Activated CD8-positive, alpha-beta memory T cell treated with anti-CD3 and anti-CD28 coated beads for 48 hours (primary cell): ENCODE measurements around the gene IL1RAPL1.

Source experiments
- DNase-seq, 3 experiments: peaks; one replicate each; pipeline ENCODE4 v3.0.0-alpha.2; 2020; ENCODE audit warnings: low read depth in 2 of 3, low spot score in 2 of 3

The IL1RAPL1 gene

DNA sequence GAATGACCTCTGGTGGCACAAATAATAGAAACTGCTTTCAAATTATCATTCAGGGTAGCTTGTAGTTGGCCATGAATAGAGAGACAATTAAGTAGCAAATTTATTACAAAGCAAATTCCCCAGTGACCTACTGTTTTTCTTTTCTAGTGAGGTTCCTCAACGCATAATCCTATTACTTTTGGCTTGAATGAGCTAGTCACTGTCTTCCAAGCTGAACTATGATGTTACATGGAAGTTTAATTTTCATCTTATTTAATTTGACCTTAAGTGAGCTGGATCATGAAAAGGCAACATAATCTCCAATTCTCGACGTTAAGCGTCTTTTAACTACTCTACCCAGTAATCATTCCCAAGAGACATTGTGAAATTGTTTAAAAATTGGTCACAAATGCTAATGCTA, 1280.7 kb downstream of the IL1RAPL1 start:
- DNase-seq: no peak

DNA sequence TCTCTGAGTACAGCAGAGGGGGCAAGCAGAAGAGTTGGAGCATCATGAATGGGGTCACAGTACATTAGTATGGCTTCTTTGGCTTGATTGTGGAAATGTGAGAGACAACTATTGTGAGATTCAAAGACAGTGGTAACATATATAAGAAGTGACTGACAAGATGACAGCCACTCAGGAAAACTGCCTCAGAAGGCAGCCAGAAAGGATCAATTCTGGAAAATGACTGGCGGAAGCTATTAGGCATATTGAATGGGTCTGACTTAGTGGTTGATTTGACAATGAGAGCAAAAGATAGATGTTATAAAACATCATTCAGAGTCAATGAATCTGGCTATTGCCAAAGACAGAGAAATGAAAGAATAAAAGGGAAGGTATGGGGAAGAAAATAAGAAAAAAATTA, 1282.6 kb downstream of the IL1RAPL1 start:
- DNase-seq: no peak

DNA sequence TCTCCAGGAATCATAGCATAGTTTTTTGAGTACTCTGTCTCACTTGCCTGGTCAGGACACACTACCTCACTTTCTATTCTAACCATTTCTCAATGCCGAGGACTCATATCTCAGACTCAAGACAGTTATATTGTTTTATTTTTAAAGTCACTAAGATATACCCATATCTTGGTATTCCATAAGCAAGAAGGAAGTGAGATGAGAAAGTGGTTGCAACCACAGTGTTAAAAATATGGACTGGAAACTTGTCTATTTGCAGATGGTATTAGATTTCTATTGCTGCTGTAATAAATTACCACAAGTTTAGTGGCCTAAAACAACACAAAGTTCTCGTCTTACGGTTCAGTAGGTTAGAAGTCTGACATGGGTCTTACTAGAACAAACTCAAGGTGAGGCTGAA, 1283.4 kb downstream of the IL1RAPL1 start:
- no peak for DNase-seq

DNA sequence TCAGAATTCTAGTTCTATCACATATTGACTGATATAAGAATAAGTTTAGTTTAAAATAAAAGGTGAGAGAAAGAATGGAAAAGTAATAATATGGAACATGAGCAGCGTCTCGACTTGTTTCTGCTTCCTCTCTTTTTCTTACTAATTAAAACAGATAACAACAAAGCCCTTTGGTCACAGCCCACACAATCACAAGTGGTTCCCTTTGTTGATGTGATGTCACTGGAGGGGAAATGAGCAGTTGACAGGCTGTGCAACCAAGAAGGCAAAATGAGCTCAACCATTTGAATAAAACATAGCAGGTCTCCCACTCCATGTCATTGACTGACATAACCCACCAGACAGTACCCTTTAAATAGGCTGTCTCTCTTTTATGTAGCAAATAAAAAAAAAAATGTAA, 1285.6 kb downstream of the IL1RAPL1 start:
- no peak for DNase-seq

DNA sequence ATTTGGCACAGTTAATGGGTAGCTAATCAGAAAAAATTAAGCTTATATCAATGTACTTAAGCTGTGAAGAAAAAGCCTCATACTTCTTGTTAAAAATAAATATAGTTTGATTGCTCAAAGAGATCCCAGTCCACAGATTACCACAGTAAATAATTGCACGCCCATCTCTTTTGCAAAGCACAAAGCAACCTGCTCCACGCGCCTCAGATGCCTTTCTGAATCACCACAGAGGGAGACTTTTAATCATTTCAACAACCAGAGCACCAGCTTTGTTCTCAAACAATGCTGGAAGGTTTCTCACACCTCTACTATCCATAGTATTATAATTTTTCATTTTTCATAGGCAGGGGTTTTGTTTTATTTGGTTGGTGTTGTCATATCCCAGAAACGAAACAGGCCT, 1289.5 kb downstream of the IL1RAPL1 start:
- DNase-seq: no peak

DNA sequence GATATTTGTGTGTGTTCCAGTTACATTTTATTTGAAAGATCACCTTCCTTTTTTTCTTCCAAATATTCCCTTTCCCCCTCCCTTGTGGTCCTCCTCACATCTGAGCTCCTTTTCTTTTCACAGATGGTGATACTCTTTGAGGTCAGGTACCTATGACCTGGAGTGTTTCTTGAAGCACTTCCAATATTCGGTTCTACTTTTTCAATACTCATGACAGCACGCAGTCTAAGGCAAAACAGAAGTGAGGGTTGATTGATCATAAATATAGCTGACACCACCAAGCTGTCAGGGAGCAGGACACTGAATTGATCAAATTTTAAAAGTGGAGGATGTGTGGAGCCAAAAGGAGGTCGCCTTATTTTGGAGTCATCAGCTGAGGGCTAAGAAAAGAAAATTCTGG, 1293.7 kb downstream of the IL1RAPL1 start:
- no peak for DNase-seq

DNA sequence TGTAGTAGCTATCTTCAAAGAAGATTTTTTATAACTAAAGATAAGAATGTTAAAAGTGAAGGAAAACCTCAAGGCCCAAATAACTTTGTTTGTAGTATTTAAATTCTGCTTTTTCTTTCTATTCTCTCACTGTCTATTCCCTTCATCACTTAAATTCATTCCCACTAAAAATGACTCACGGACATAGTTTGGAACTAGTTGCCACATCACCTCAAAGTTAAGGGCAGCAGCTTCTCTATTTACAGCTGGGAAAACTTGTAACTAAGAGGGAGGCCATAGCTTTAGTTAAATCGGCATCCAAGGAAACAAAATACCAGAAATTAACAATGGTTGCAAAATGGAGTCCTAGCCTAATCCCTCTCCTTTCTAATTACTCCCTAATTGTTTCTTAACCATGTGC, 1302.8 kb downstream of the IL1RAPL1 start:
- DNase-seq: no peak

DNA sequence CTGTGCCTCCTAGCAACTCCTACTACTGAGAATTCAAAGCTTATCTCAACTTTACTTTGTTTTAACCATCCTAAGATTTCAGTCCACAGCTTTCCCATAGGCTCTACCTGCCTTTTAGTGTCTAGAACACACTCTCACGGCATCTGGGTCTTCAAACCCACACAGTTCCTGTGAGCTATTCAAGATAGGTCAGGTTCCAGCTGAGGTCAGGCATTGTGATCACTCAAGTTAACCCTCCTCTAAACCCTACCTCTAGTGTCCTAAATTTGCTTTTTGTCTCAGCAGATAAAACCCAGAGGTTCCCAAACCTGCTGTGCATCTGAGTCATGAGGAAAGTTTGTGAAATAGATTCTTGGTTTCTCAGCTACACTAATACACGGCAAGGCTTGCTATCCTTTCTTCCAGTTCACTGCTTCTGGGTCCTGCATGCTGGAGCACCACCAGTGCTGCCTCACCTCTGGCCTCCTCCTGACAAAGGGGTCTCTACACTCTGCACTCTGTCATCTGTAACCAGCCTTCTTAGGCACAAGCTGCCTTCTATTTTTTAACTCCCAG, 1303.5 kb downstream of the IL1RAPL1 start:
- no peak for DNase-seq

DNA sequence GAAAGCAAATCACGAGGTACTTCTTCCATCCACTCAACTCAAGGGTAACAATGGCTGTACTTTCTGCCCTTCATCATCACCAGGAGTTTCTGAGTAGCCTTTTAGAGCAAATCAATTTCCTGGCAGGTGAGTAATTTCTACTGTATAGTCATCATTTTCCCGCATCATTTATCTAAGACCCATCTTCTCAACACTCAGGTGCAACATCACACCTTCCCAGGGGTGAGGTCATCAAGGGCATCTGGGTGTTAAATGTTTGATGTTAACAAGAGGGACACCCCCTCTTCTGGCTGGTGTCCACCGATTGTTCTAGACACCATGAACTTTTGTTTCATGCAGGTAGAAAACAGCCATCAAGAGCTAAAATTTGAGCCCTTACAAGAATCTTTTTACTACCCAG, 1314.8 kb downstream of the IL1RAPL1 start:
- no peak for DNase-seq

DNA sequence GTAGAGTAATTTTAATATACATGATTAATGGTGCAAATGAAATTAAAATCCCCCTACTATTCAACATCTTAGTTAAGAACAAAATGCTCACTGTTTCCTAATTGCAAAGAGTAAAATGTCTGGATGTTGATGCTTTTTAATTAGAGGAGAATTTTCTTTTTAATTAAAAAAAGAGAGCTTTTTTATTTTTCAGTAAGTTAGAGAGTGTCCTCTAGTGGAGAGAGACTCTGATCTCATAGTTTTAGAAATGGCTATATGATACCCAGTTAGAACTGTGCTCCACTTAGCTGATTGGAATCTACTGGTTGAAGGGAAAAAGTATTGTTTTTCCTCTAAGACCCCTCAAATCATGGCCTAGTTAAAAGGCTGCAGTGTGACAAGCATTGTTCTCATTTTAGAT, 1316.1 kb downstream of the IL1RAPL1 start:
- no peak for DNase-seq

DNA sequence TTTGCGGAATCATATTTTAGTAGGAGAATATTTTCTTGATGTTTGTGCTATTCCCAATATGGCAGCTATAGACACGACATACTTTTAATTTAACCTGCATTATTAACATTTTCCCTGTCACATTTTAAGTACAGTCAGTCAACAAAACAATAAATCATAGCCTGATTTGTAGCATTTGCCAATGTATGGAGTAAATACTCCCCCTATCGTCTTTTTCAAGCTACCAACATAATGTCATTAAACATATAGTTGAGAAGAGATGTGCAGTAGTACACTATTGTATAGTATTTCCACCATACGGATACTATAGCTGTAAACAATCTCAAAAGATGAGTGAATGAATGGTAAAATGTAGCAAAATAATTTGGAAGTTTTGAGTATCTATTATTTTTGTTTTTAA, 1324.4 kb downstream of the IL1RAPL1 start:
- DNase-seq: no peak

DNA sequence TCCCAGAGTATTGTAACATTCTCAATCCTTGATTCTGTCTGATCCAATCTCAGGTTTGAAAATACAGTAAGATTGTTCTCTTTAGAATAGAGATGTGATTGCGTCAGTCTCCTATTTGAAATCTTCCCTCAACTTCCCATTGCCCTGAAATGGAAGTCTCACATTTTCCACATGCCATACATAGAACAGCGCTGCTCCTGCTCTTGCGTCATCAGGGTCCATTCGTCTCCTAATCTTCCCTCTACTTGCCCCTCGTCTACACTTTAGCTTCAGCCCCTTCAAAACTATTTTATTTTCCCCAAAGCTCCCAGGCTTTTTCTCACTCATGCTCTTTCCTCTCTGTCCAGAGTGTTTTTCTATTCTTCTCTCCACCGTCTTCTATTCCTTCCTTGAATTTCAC, 1326.4 kb downstream of the IL1RAPL1 start:
- no peak for DNase-seq

DNA sequence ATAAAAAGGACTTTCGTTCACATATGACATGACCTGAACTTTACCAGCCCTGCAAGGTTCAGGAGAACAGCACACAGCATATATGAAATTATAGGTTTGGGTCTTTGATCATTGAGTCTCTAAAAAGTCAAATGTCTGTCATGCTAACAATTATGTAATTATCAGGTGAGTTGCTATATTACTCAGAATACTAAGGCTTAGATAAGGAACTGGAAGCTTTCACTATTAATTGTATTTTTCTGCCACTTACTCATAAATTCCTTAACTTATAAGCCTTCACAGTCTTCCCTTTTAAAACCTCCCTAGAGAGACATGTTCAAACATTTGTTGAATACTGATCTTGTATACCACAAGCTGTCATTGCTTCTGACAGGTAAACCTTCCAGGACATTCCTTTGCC, 1335.4 kb downstream of the IL1RAPL1 start:
- no peak for DNase-seq

DNA sequence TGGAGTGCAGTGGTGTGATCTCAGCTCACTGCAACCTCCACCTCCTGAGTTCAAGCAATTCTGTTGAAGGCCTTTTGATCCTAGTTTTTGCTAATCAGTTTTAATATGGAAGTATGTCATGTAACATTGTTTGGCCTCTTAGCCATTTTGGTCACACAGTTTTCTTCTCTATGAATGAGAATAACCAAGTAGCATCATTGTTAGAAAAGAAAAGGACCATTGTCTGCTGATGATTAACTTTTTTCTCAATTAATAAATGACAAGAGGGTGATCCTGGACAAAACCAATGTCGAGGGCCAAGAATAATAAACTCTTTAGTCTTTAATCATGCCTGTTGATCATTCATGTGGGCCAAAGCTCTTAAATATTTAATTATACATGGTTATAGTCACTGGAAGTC, 1338.8 kb downstream of the IL1RAPL1 start:
- DNase-seq: no peak

DNA sequence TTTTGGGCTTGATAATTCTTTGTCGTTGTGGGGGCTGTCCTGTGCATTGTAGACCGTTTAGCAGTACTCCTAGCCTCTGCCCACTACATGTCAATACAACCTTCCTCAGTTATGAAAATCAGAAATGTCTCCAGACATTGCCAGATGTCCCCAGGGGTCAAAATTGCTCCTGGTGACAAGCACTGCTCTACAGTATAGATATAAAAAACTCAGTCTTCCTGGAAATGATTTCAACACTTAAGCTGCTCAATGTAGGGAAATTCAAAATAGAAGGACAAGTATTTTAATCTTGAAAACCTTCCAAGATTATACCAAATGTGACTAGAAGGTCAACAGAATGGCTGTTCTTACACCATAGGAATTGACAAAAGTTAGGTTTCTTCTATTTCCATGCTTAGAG, 1339.4 kb downstream of the IL1RAPL1 start:
- no peak for DNase-seq

DNA sequence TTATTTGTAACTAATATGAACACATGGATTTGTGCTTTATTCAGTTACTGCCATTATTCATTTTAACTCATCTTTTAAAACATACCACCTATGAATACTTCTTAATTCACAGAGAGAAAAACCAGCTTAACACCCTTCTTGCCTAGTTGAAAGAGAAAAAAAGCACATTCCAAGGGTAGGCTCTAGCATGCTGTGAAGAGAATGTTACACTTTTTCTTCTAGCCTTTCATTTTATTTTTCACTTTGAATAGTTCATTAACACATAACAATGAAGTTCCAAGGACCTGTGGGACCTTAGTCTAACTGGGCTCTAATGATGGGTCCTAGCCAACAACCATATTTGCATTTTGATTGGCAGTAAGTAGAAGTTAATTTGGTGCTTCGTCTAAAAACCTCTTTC, 1348.2 kb downstream of the IL1RAPL1 start:
- no peak for DNase-seq

DNA sequence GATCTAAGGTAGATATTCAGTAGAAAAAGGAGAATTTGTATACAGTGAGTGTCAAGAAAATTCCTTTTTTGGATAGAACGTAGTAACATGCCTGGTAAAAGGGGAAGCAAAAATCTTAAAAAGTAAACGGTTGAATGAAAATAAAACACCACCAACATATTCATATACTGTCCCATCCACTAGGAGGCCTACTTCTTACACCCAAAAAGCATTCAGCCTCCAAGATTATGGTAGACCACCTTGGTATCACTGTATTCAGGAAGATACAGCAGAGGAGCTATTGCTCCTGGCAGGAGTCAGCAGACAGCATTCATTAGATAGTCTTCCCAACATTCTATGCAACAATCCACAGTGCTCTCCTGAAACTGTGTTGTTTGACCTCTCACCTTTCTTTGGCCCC, 1353.5 kb downstream of the IL1RAPL1 start:
- no peak for DNase-seq

DNA sequence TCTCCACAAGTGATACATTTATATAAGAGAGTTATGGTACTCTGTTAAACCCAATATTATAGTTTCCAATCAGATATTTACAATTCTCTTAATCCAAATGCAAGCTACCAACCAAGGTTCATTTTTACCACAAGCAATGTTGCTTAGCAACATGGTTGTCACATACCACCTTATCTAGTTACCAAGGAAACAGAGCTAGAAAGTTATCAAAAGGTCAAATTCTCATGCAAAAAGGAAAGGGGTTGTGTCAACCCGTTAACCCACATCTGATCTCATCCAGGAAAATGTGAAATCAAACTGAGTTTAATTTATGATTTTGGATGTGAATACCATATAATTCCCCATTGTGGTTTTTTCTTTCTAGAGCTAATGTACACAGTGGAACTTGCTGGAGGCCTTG, 1354.0 kb downstream of the IL1RAPL1 start:
- no peak for DNase-seq

DNA sequence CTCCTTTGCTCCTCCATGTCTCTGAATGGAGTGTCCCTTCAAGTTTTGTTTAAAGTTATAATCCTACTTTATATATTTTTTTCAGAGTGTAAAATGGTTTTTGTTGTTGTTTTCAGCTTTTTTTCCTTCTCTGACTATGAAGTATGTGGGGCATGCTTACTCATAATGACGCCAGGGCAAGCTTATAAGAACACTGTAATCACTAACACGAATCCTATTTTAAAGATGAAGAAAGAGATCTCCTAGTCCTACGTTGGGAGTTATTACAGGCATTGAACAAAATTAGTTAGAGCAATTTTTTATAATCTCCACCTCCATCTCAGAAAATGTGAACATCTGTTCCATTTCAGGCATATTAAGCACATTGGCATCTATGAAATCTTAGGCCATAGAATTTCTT, 1360.0 kb downstream of the IL1RAPL1 start:
- no peak for DNase-seq

DNA sequence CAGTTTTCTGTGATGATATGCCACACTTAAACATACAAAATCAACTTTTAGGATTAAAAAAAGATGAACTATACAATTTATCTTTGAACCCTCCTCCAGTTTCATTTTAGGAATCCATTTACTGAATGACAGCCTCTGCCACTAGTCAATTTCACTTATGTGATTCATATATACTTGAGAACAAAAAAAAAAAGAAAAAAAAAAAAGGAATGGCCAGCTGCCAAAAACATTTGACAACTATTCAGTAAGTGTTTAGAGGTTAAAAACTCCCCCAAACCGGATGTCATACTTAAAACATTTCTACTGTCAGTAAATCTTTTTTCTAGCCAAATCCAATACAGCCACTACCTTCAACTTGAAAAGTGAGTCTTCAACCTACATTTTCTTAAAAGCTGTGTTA, 1361.4 kb downstream of the IL1RAPL1 start:
- DNase-seq: no peak

DNA sequence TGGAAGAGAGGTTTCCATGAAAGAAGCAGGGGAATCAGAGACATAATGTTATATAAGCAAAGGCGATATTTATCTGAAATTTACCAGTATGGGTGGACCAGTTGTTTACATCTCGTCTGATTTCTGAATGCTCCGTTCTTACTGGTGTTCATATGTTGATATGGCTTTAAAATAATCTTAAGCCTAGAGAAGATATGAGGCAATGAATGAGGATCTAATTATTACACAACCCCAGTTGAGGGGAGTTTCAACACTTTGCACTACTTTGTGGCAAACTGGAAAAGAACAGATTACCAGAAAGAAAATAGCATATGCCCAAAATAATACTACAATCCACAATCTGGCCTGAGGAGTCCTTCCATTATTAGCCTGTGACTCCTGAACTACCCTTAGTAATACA, 1364.8 kb downstream of the IL1RAPL1 start:
- DNase-seq: no peak

DNA sequence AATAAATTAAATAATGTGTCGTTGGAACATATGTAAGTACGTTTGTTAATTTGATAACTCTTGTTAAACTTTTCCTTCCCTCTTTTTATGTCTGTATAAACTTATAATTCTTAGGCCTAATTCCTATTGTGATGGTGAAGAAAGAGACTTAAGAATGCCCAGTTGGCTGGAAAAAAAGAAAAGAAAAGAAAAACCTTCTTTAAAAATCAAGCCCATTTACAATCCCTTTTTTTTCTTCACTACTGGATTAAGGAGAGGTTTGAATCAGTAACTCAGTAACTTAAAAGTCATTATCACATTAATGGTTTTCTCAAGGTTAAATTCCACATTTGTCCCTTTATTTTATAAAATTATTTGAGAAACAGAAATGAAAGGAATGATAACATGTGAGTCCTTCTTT, 1374.8 kb downstream of the IL1RAPL1 start:
- DNase-seq: no peak

DNA sequence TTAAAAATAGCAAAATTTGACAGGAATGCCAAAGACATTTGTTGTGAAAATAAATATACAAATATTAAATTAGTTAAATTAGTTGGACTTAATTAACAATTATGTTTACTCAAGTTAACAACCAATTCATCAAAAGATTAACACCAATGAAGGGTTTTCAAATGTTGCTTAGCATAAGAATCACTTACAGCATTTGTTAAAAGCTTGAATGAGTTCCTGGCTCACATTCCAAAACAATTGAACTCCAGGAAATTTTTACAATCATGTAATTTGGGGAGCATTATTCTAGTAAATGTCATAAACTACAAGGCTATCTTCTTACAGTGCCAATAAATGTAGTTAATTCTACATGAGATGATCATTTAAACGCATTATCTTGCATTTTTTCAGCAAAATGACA, 1378.4 kb downstream of the IL1RAPL1 start:
- DNase-seq: no peak

DNA sequence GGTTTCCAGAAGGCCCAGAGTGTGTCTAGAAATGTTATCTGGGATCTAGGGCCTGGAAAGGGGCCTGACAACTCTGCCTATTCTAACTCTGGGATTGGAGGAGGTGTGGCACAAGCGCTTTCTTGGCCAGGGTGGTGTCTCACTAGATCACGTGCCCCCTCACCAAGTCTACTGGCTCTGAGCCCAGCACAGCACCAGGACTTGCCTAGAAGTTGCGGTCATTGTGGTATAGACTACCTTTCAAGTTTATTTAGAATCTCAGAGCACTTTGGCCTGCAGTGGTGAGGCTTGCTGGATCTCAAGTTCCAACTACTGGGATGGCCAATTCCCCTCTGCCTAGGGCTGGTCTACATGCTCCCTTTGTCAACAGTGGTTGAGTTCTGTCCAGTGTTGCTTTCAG, 1404.8 kb downstream of the IL1RAPL1 start:
- DNase-seq: no peak
